ENCODE results near the gene CKS1B.

Gene CKS1B

DNA sequence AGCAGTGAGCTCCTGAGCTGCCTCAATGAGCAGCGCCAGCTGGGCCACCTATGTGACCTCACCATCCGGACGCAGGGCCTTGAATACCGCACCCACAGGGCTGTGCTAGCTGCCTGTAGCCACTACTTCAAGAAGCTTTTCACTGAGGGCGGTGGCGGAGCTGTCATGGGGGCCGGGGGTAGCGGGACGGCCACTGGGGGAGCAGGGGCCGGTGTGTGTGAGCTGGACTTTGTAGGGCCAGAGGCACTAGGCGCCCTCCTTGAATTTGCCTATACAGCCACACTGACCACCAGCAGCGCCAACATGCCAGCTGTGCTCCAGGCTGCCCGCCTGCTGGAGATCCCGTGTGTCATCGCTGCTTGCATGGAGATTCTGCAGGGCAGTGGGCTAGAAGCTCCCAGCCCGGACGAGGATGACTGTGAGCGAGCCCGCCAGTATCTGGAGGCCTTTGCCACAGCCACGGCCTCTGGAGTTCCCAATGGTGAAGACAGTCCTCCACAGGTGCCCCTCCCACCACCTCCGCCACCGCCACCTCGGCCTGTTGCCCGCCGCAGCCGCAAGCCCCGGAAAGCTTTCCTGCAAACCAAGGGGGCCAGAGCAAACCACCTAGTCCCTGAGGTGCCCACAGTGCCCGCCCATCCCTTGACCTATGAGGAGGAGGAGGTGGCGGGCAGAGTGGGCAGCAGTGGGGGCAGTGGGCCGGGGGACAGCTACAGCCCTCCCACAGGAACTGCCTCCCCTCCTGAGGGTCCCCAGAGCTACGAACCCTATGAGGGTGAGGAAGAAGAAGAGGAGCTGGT lies 40.4 kb downstream of the CKS1B start:
- DNase-seq (ENCODE audit: low read depth in 2 of 2): no peak

DNA sequence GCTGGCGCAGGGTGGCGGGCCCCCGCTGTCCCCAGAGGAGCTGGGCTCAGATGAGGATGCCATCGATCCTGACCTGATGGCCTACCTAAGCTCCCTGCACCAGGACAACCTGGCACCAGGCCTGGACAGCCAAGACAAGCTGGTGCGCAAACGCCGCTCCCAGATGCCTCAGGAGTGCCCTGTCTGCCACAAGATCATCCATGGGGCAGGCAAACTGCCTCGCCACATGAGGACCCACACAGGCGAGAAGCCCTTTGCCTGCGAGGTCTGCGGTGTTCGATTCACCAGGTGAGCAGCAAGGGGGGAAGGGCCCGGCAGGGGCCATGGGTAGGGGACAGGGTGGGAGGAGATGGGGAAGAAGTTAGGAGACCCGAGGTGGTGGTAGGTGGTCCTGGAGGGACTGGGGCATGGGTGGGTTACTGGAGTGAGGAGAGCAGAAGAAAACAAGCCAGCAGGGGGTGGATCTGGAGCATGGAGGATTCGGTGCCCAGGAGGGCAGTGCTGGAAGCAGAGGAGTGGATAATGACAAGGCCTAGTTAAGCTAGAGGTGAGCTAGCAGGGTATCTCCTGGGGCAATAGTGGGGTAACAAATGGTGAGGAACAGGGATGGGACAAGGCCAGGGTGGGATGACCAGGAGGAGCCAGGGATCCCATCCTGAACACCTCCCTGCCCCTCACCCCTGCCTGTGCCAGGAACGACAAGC lies 41.2 kb downstream of the CKS1B start:
- no peak for DNase-seq (ENCODE audit: low read depth in 2 of 2)

DNA sequence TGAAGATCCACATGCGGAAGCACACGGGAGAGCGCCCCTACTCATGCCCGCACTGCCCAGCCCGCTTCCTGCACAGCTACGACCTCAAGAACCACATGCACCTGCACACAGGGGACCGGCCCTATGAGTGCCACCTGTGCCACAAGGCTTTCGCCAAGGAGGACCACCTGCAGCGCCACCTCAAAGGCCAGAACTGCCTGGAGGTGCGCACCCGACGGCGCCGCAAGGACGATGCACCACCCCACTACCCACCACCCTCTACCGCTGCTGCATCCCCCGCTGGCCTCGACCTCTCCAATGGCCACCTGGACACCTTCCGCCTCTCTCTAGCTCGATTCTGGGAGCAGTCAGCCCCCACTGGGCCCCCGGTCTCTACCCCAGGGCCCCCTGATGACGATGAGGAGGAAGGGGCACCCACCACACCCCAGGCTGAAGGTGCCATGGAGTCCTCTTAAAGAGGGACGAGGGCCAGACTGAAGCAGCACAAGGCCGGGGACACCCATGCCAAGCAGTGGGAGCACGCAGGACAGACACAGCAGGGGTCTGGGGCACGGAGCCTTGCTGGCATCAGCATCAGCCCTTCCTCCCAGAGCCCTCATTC lies 41.9 kb downstream of the CKS1B start:
- no peak for DNase-seq (ENCODE audit: low read depth in 2 of 2)

DNA sequence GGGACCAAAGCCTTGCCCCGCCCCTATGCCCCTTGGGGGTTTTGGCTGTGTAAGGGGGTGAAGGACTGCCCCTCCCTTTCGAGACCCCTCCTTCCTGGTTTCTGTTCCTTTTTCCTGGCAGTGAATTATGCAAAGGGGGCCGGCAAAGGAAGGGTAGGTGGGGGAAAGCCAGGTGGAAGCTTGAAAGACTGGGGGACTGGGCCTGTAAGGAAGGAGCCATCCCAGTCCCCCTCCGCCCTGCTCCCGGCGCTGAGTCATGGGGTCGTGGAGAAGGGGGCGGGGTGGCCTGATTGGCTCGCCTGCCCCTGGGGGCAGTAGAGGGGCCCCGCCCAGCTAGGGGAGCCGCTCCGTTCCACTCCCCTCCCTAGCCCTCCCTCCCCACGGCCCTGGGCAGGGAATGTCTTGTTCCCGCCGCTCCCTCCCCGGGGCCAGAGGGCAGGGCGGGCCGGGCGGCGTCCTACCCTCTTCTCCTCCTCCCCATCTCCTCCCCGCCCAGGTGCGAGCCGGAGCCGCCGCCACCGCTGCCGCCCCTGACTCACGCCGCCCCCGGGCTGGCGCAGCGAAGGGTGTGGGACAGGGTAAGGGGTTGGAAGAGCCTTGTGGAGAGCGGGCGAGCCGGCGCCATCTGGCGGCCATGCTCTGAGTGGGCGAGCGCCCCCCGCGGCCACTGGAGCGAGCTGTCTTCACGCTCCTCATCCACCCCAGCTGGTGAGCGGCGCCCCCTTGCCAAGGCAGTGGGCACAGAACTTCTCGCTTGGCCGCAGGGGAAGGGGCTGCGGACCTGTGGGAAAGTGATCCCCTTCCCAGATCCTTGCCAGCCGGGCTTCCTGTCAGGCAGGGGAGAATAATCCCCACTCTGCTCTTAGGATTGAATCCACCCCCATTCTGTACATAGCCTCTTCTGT lies 42.8 kb downstream of the CKS1B start:
- peak; percentile 84 to 90 for DNase-seq (ENCODE audit: low read depth in 2 of 2)

DNA sequence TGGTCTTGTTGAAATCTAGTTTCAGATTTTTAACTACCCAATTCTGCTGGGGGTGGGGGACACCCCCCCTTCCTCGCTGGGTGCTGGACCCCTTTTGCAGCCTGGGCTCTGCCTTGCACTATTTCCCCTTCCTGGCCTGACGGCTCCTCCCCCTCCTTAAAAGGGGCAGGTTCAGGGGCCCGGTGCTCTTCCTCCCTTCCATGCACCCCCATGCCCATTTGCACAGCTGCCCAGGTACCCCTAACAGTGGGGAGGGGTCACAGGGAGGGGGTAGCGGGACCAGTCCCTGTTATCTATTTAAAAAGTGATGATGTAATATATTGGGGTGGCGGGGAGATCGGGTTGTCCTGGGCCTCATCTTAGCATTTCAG lies 43.5 kb downstream of the CKS1B start:
- no peak for DNase-seq (ENCODE audit: low read depth in 2 of 2)

DNA sequence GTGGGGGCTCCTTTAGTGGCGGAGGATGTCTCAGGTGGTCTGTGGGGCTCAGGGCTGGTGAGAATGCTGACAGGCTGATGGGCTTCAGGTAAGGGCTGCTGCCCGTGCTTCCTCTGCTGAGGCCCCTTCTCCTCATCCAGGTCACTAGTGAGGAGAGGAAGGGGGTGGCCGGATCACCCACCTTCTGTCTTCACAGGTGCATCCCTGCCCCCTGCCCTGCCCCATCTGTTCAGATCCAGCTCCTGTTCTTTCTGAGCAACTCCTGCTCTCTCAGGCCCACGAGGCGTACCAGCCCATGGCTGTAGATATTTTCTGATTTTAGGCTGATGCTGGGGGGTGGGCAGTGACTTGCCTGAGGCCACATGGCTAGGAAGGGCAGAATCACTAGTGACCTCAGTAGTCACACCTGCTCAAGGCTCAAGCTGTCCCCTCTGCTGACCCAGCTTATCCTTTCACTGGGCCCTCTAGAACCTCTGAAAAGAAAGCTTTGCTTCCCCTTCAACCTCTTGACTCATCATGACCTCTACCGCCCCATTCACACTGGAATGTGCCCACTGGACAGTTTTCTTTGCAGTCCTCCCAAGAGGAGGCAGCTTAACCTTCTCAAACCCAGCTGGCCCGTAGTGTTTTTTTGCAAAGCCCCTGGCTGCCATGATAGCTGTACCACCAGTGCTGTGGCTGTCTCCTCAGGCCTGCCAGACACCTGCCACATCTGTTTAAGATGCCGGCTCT lies 44.3 kb downstream of the CKS1B start:
- no peak for DNase-seq (ENCODE audit: low read depth in 2 of 2)

DNA sequence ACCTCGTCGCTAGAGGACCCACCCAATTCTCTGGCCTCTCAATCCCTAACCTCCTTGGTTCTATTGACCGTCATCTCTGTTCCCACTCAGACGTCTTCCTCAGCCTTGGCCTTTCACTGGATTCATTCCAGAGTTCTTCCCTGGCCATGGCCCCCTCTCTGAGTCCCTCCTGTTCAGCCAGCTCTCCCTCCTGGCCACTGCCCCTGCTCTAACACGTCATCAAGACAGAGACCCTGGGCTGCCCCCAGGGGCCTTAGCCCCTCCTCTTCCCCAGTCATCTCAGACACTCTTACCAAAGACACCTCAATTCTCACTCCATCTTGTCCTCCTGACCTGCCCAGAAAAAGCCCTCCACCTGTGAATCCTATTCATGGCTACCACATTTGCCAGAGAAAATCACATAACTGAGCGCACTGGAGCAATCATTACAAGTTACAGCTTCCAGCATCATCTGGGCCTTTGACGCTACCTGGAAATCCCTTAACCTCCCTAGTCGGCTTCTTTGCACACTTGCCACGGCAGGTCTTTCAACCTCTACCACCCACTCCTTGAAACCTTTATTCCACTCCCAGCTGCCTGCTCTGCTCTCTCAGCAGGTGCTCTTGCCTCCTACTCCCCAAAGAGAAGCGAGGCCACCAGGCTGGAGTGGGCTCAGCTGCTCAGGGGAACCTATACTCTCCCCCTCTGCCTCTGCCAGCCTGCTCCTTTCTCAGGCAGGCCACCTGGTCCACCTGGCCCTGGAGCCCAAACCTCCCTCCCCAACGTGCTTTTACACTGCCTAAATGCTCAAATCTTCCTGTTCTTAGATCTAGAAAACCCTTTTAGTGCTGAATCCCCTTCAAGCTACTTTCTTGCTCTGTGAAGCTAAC lies 45.1 kb downstream of the CKS1B start:
- no peak for DNase-seq (ENCODE audit: low read depth in 2 of 2)

DNA sequence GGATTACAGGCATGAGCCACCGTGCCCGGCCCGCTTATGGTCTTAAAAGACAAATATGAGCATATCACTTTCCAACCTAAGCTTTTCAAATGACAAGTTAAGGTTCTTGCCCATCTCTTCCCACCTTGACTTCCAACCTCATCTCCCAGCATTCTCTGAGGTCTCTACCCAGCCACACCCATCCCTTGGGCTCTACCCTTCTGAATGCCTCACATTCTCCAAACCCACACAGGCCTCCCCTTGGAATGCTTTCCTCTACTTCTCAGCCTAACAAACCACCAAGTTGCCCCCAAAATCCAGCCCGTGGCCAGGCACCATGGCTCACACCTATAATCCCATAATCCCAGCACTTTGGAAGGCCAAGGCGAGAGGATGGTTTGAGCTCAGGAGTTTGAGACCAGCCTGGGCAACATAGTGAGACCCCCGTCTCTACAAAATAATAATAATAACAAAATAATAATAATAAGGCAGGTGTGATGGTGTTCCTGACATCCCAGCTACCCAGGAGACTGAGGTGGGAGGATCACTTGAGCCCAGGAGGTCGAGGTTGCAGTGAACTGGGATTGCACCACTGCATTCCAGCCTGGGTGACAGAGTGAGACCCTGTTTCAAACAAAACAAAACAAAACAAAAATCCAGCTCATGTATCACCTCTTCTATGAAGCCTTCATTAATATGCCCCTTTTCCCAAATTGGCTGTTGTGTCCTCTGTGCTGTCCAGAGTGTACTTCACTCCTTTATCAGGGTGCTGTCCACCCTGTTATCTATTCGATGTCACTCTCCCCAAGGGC lies 47.9 kb downstream of the CKS1B start:
- DNase-seq (ENCODE audit: low read depth in 2 of 2): no peak

DNA sequence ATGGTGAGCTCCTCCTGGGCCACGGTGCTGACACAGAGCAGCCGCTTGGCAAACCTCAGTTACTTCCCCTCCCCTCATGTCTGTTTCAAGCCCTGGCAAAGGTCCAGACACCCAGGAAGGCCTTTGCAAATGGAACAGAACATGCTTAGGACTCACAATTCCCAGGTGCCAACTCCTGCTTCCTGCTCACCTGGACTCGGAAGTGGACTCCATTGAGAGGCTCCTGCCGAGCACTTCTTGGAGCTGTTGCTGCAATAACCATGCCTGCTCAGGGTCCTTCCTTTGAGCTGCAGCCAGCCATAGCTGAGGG lies 48.4 kb downstream of the CKS1B start:
- DNase-seq (ENCODE audit: low read depth in 2 of 2): no peak

DNA sequence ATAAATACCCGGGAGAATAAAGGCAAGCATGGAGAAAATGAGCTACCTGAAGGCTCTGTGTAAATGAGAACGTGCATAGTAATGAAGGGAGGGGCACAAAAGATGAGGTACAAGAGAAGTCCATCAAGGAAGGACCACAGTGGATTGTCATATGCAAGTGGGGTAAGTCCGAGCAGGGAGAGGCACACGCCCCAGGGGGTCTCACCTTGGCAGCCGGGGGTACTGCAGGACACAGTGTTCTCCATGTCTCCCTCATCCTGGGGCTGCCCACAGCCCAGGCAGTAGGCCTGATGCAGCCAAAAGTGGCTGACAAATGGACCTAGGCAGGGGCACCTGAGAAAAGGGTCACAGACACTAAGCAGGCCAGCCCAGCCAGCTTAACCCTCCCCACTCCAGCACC lies 49.1 kb downstream of the CKS1B start:
- no peak for DNase-seq (ENCODE audit: low read depth in 2 of 2)

DNA sequence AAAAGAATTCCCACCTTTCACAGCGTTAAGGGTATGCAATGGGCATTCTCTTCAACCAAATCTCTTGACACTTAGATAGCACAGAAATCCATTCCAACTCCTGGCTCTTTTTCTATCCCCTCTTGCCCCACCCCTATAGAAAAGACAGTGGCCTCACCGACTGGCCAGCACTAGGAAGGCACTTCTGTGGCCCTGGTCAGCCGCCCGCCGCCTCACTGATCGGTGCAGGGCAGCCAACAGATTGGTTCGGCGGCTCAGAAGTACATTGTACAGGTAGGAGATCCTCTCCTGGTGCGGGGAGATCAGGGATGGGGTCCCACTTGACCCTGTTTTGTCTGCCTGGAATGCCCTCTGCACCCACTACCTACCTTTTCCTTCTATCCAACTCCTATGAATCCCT lies 49.8 kb downstream of the CKS1B start:
- no peak for DNase-seq (ENCODE audit: low read depth in 2 of 2)

DNA sequence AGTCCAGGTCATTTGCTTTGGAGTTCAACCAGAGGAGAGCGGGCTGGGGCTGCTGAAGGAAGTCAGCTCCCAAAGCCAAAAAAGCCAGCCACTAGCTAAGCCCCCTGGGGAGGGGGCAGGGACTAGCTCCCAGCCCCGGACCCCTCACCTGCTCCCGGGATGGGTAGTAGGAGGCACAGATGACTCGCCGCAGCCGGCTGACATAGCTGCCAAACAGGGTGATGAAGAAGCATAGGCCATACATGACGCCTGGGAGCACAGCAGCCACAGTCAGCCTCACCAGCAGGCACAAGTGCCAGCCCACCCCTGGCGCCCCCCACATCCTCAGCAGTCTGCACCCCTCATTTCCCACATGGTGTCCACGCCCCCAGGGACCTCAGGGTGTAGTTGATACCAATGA lies 51.7 kb downstream of the CKS1B start:
- no peak for DNase-seq (ENCODE audit: low read depth in 2 of 2)

DNA sequence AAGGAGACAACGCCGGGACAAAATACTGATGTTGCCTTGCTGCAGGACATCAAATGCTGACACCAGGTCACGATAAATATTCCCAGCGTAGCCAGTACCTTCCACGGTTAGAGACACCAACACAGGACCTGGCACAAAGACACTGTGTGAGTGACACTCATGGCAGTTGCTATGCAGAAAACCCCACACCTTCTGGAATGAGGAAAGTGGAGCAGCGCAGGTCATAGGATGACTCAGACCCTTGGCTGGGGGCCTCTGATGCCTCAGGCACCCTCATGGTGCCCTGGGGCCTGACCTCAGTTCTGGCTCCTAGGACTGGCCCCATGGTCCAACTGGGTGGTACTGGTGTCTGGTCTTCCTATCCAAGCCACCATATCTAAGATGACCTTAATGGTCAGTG lies 52.1 kb downstream of the CKS1B start:
- no peak for DNase-seq (ENCODE audit: low read depth in 2 of 2)
